K562 (cell line): ENCODE measurements around the gene TRMT2A. TPM values are rescaled to one million over a fixed set of nuclear protein-coding genes. Genes with fewer than 3 reads are reported as not detected.

Experiments used
- ATAC-seq: fragments of 200-7000 bp; cut with Tn5 transposase; 3 replicates; pipeline ENCODE4 v1.9.1; 2020; ENCODE audit warnings: moderate library complexity
- BruUV-seq: library from RNA; stranded (reverse); fragments of 400-500 nt; replicated peaks from 2 replicates; lab custom pipeline; 2021; lab: Mats Ljungman, UMichigan
- CTCF ChIA-PET: fragments of 300-600 bp; formaldehyde crosslinking; extraction: SDS; loops from one replicate; lab custom pipeline; 2021; ENCODE audit warnings: low intra/inter-chr PET ratio; lab: Yijun Ruan, JAX
- POLR2A ChIA-PET: fragments of 300-600, 350-650 bp; sonication (Branson Sonifier 250); formaldehyde crosslinking; extraction: SDS; loops from one replicate; lab custom pipeline; 2021; ENCODE audit warnings: antibody characterized with exemption, inconsistent platforms; lab: Yijun Ruan, JAX
- DNase-seq, 4 experiments: peaks; one replicate each; pipeline versions ENCODE4 v3.0.0 to v3.0.0-alpha.2; 2011 to 2018; ENCODE audit warnings: low spot score in 3 of 4, mixed read lengths in 3 of 4; ENCODE audit errors: extremely low read depth in 1 of 4
- FAIRE-seq: peaks from 2 replicates; lab custom pipeline; 2011; peaks lifted over from hg19 to GRCh38; lab: Jason Lieb, UNC
- H2AFZ ChIP-seq: 2 replicates; pipeline ENCODE4 v1.6.0; 2011; ENCODE audit warnings: low read depth, low read length, control low read depth, inconsistent platforms
- H3K27ac ChIP-seq: fragments of 200-600 bp; 3 replicates; pipeline ENCODE4 v1.8.0; 2011; ENCODE audit warnings: low read depth, mild to moderate bottlenecking, control low read depth, inconsistent platforms, low read length, moderate library complexity, mixed read lengths; ENCODE audit errors: extremely low read depth
- H3K27me3 ChIP-seq, 2 experiments: fragments of 300-600 bp in 1 of 2; 2 replicates in 1 of 2; 3 replicates in 1 of 2; pipeline versions ENCODE4 v1.6.0 to v1.8.0; 2011; ENCODE audit warnings: inconsistent platforms in 2 of 2, low read length in 2 of 2, mild to moderate bottlenecking in 1 of 2, mixed read lengths in 1 of 2, moderate library complexity in 1 of 2; ENCODE audit not compliant: control insufficient read depth in 2 of 2, insufficient read depth in 2 of 2
- H3K36me3 ChIP-seq: fragments of 300-600 bp; 3 replicates; pipeline ENCODE4 v1.8.0; 2011; ENCODE audit warnings: mild to moderate bottlenecking, low read length, inconsistent platforms; ENCODE audit not compliant: control insufficient read depth, insufficient read depth
- H3K4me1 ChIP-seq, 2 experiments: fragments of 200-600 bp in 1 of 2; replicated peaks in 1 of 2; 2 replicates in 1 of 2; 3 replicates in 1 of 2; pipeline versions ENCODE4 v1.5.1 to v1.8.0; 2011; ENCODE audit warnings: inconsistent platforms in 2 of 2, low read length in 2 of 2, mild to moderate bottlenecking in 1 of 2, mixed read lengths in 1 of 2, moderate library complexity in 1 of 2; ENCODE audit not compliant: control insufficient read depth in 2 of 2, insufficient read depth in 2 of 2
- H3K4me2 ChIP-seq: 2 replicates; pipeline ENCODE4 v1.6.1; 2011; ENCODE audit warnings: low read length, control low read depth, inconsistent platforms, mixed read lengths; ENCODE audit not compliant: insufficient read depth
- H3K4me3 ChIP-seq: fragments of 200-600 bp; sonication (generic), shearing (Covaris generic); 2 replicates; pipeline ENCODE4 v1.5.1; 2016; ENCODE audit warnings: control low read depth, inconsistent platforms
- H3K79me2 ChIP-seq: fragments of 200-600 bp; 3 replicates; pipeline ENCODE4 v1.8.0; 2011; ENCODE audit warnings: low read length, inconsistent platforms; ENCODE audit not compliant: control insufficient read depth, insufficient read depth
- H3K9ac ChIP-seq, 2 experiments: 2 replicates each; pipeline versions ENCODE4 v1.6.0 to v1.6.1; 2011; ENCODE audit warnings: low read depth in 2 of 2, low read length in 2 of 2, control low read depth in 1 of 2, inconsistent platforms in 1 of 2, mild to moderate bottlenecking in 1 of 2, mixed read lengths in 1 of 2; ENCODE audit not compliant: insufficient read depth in 1 of 2
- H3K9me1 ChIP-seq: one replicate; pipeline ENCODE4 v1.6.0; 2011; ENCODE audit warnings: inconsistent platforms, mild to moderate bottlenecking, low read length, moderate library complexity; ENCODE audit not compliant: control insufficient read depth, insufficient read depth
- H3K9me3 ChIP-seq: replicated peaks from 2 replicates; pipeline ENCODE4 v1.5.1; 2011; ENCODE audit warnings: low read depth, low read length, inconsistent platforms; ENCODE audit not compliant: control insufficient read depth, insufficient read depth
- H4K20me1 ChIP-seq: replicated peaks from 2 replicates; pipeline ENCODE4 v1.6.1; 2011; ENCODE audit warnings: low read length, inconsistent platforms, mixed read lengths; ENCODE audit not compliant: control insufficient read depth, insufficient read depth
- BRCA1 ChIP-seq, 2 experiments: fragments of 450-650 bp in 1 of 2; sonication (generic) in 1 of 2; formaldehyde crosslinking in 1 of 2; IDR thresholded peaks; 2 replicates each; pipeline versions ENCODE4 v1.5.0 to v1.6.1; 2017 to 2020; ENCODE audit warnings: mild to moderate bottlenecking in 1 of 2, missing genetic modification reagents in 1 of 2
- CREBBP ChIP-seq: IDR thresholded peaks from one replicate; pipeline ENCODE4 v1.6.1; 2012; ENCODE audit warnings: low read depth, mild to moderate bottlenecking, control low read depth, inconsistent platforms, low read length
- NELFE ChIP-seq: IDR thresholded peaks from 2 replicates; pipeline ENCODE4 v1.6.1; 2011; ENCODE audit warnings: mild to moderate bottlenecking; ENCODE audit not compliant: insufficient read depth, insufficient read length
- PHB2 ChIP-seq: fragments of 450-650 bp; IDR thresholded peaks from 2 replicates; pipeline ENCODE4 v1.6.1; 2017; ENCODE audit warnings: low read depth
- RBFOX2 ChIP-seq: fragments of 200-400 bp; formaldehyde crosslinking; IDR thresholded peaks from 2 replicates; pipeline ENCODE4 v1.6.1; 2017; ENCODE audit warnings: low read depth, mild to moderate bottlenecking, low read length, moderate library complexity
- SRSF7 ChIP-seq: fragments of 200-400 bp; formaldehyde crosslinking; optimal IDR thresholded peaks from 2 replicates; pipeline ENCODE3; 2017; ENCODE audit warnings: mild to moderate bottlenecking, low read depth, low read length
- TSC22D4 ChIP-seq: fragments of 450-650 bp; IDR thresholded peaks from 2 replicates; pipeline ENCODE4 v1.6.1; 2016; ENCODE audit warnings: missing genetic modification characterization, missing biosample characterization, control low read depth
- ZBTB11 ChIP-seq, 3 experiments: fragments of 200-800 bp in 1 of 3; fragments of 250-450 bp in 1 of 3; fragments of 450-650 bp in 1 of 3; sonication (Bioruptor Pico) in 1 of 3; sonication (Bioruptor generic) in 1 of 3; formaldehyde crosslinking in 1 of 3; IDR thresholded peaks; 2 replicates each; pipeline versions ENCODE4 v1.6.1 to v1.8.0; 2016 to 2022; ENCODE audit warnings: mild to moderate bottlenecking in 2 of 3, missing genetic modification characterization in 2 of 3, missing compliant biosample characterization in 1 of 3, moderate library complexity in 1 of 3
- ZNF184 ChIP-seq: sonication (generic); formaldehyde crosslinking; IDR thresholded peaks from 2 replicates; pipeline ENCODE4 v1.5.0; 2020; ENCODE audit warnings: missing genetic modification reagents
- ZNF561 ChIP-seq: fragments of 450-650 bp; formaldehyde crosslinking; conservative IDR thresholded peaks from 2 replicates; pipeline ENCODE4 v1.4.0; 2020; ENCODE audit warnings: mild to moderate bottlenecking, moderate library complexity
- ZNF717 ChIP-seq: fragments of 250-450 bp; sonication (Bioruptor Pico); IDR thresholded peaks from 2 replicates; pipeline ENCODE4 v1.5.0; 2021
- ZNF764 ChIP-seq: fragments of 250-450 bp; sonication (Bioruptor Pico); IDR thresholded peaks from 2 replicates; pipeline ENCODE4 v1.4.0; 2020; ENCODE audit warnings: low read depth, mild to moderate bottlenecking, moderate library complexity
- WGBS: fragments of 100-300 bp; shearing (Covaris generic); methylation state at CpG from one replicate; pipeline ENCODE4 v1.1.6; 2016; ENCODE audit warnings: low coverage, mixed read lengths; ENCODE audit not compliant: insufficient coverage; ENCODE audit errors: missing lambda C conversion rate; 5-methylcytosine and 5-hydroxymethylcytosine counted together
- in situ Hi-C: fragments of 300-500 bp; cut with MboI; formaldehyde crosslinking; loops from 4 replicates; pipeline ENCODE4 v1.15.0; 2018; ENCODE audit warnings: inconsistent platforms, mixed read lengths
- intact Hi-C: fragments of 100-400 bp; cut with micrococcal nuclease; formaldehyde crosslinking; loops from 2 replicates; pipeline ENCODE4 v1.14.2; 2022
- polyA plus RNA-seq, 8 experiments: library from polyadenylated mRNA; depleted of rRNA in 4 of 8; stranded (reverse) in 5 of 8; unstranded in 3 of 8; fragments of >200 nt; fragmentation: Nextera tagmentation in 2 of 8; fragmentation: Illumina TruSeq in 1 of 8; extraction: Ambion mirVana in 2 of 8; extraction: Trizol in 1 of 8; gene quantifications; 2 replicates each; pipeline versions ENCODE4 v1.2.1 to v1.2.3, GENCODE V29; 2011 to 2014; ENCODE audit warnings: inconsistent platforms in 1 of 8, missing spikeins in 1 of 8
- total RNA-seq, 7 experiments: library from RNA; depleted of rRNA in 6 of 7; stranded (reverse); fragments of >200 nt in 6 of 7; fragmentation: Illumina TruSeq in 2 of 7; extraction: Trizol in 2 of 7; gene quantifications; 2 replicates each; pipeline versions ENCODE4 v1.2.1 to v1.2.3, GENCODE V29; 2011 to 2021; ENCODE audit warnings: low replicate concordance in 1 of 7
- TF ChIP-seq, protein P1 (sequence below): fragments of 200-400 bp; formaldehyde crosslinking; IDR thresholded peaks from 2 replicates; pipeline ENCODE4 v1.6.1; 2017; ENCODE audit warnings: mild to moderate bottlenecking, low read depth, low read length, moderate library complexity

Gene TRMT2A
- total and polyA plus RNA-seq, 9 of the 15 experiments (the other 6 are each of a cell fraction or from before 2014, with no cell fraction given) = 1.6 to 265 (median 140) TPM

- no peak overlapping the region for H3K4me2 ChIP-seq
- intact Hi-C loops = no loop called here
- 0 out of 2 replicates have a peak, but pooled peaks have one; percentile 66 for TF ChIP-seq TSC22D4 (tag)
- no peak for TF ChIP-seq CREBBP
- TF ChIP-seq, protein P1, sequence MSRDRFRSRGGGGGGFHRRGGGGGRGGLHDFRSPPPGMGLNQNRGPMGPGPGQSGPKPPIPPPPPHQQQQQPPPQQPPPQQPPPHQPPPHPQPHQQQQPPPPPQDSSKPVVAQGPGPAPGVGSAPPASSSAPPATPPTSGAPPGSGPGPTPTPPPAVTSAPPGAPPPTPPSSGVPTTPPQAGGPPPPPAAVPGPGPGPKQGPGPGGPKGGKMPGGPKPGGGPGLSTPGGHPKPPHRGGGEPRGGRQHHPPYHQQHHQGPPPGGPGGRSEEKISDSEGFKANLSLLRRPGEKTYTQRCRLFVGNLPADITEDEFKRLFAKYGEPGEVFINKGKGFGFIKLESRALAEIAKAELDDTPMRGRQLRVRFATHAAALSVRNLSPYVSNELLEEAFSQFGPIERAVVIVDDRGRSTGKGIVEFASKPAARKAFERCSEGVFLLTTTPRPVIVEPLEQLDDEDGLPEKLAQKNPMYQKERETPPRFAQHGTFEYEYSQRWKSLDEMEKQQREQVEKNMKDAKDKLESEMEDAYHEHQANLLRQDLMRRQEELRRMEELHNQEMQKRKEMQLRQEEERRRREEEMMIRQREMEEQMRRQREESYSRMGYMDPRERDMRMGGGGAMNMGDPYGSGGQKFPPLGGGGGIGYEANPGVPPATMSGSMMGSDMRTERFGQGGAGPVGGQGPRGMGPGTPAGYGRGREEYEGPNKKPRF = no peak
- no peak for TF ChIP-seq ZNF764 (CRISPR knock-in tag)
- no peak for TF ChIP-seq ZNF184 (CRISPR knock-in tag)
- TF ChIP-seq SRSF7 = no peak
- no peak for TF ChIP-seq NELFE
- TF ChIP-seq RBFOX2 = peak; percentile 72
- no peak for TF ChIP-seq ZBTB11 (CRISPR knock-in tag; IDR thresholded peaks at IDR 0.05)
- TF ChIP-seq PHB2 = no peak
- TF ChIP-seq ZNF561 = no peak
- TF ChIP-seq ZNF717 (CRISPR knock-in tag) = no peak
- TF ChIP-seq BRCA1 (IDR thresholded peaks at IDR 0.05) = no peak
- TF ChIP-seq BRCA1 (CRISPR knock-in tag; IDR thresholded peaks at IDR 0.05) = no peak
Observed at GRCh38 chr22:20121856-20122415, 4.9 kb upstream of the TRMT2A start.

More at GRCh38 chr22:20121856-20122415, 4.9 kb upstream of the TRMT2A start:
- H2AFZ ChIP-seq = no peak overlapping the region
- H3K9me1 ChIP-seq = no peaks in the 10 kb centered on the region
- H3K4me3 ChIP-seq = no peak overlapping the region
- peak overlapping the region in 1 of 2 experiments; percentile 69; a peak in 2 of 4 replicates for H3K9ac ChIP-seq
- no peak for DNase-seq
- no peaks in the 10 kb centered on the region for H3K9me3 ChIP-seq
- ChIA-PET CTCF (no interaction called here), POLR2A (interaction anchor here (0.6 to 8.1 kb wide), 7 partner anchors 6 to 398 kb away, joined by 3 to 212 read pairs (median 5); partner anchors contain the start of gene ZDHHC8)
- H3K27me3 ChIP-seq = no peaks in the 10 kb centered on the region
- no peak for FAIRE-seq
- H3K36me3 ChIP-seq = peaks cover 92% of the 10 kb centered on the region
- BruUV-seq = no TSS peak
- H4K20me1 ChIP-seq = peaks cover 57% of the 10 kb centered on the region
- in situ Hi-C loops = no loop called here
- WGBS = 98% methylated on average over 22 of the region's 22 CpGs
- H3K4me1 ChIP-seq = peaks cover 15 to 74% of the 10 kb centered on the region in 2 experiments; a peak in 4 of 5 replicates
- no peak for ATAC-seq
- peaks cover 74% of the 10 kb centered on the region for H3K79me2 ChIP-seq
- no peak overlapping the region; the same call in 2 of the 3 replicates for H3K27ac ChIP-seq
